Aorta (tissue), 5 donors: ENCODE results near the gene EMID1. TPM values are rescaled to one million over a fixed set of nuclear protein-coding genes. Genes with fewer than 3 reads are reported as not detected.

Experiments used
- ATAC-seq: fragments of 200-7000 bp; cut with Tn5 transposase; one replicate; pipeline ENCODE4 v1.9.1; 2022; ENCODE audit warnings: moderate library complexity; ENCODE audit not compliant: low FRiP score
- DNase-seq, 2 donors: peaks; one replicate each; pipeline ENCODE4 v3.0.0-alpha.2; 2020
- H3K27ac ChIP-seq, 2 donors: one replicate each; pipeline ENCODE4 v1.5.1; 2013; ENCODE audit warnings: low read length in 2 of 2, mild to moderate bottlenecking in 2 of 2, moderate library complexity in 2 of 2, control low read depth in 1 of 2, inconsistent platforms in 1 of 2, low read depth in 1 of 2
- H3K27me3 ChIP-seq, 2 donors: one replicate each; pipeline ENCODE4 v1.6.1; 2013; ENCODE audit warnings: control low read depth in 1 of 2, low read length in 1 of 2, mild to moderate bottlenecking in 1 of 2, moderate library complexity in 1 of 2; ENCODE audit not compliant: insufficient read depth in 2 of 2, control insufficient read depth in 1 of 2
- H3K36me3 ChIP-seq, 2 donors: one replicate each; pipeline ENCODE4 v1.6.1; 2013; ENCODE audit warnings: control low read depth in 1 of 2, low read length in 1 of 2, mild to moderate bottlenecking in 1 of 2; ENCODE audit not compliant: insufficient read depth in 2 of 2, control insufficient read depth in 1 of 2
- H3K4me1 ChIP-seq, 2 donors: one replicate each; pipeline ENCODE4 v1.6.1; 2013; ENCODE audit warnings: low read length in 2 of 2, control low read depth in 1 of 2, mild to moderate bottlenecking in 1 of 2, moderate library complexity in 1 of 2; ENCODE audit not compliant: insufficient read depth in 2 of 2, control insufficient read depth in 1 of 2
- H3K4me3 ChIP-seq, 2 donors: one replicate each; pipeline ENCODE4 v1.5.1; 2013; ENCODE audit warnings: low read length in 2 of 2, control low read depth in 1 of 2, mild to moderate bottlenecking in 1 of 2
- H3K9me3 ChIP-seq: one replicate; pipeline ENCODE4 v1.6.1; 2013; ENCODE audit warnings: mild to moderate bottlenecking, low read length; ENCODE audit not compliant: control insufficient read depth
- WGBS, 2 donors: extraction: QIAGEN DNeasy Blood & Tissue Kit; methylation state at CpG; one replicate each; pipeline ENCODE4 v1.1.7; 2013; 5-methylcytosine and 5-hydroxymethylcytosine counted together
- intact Hi-C, 2 donors: fragments of 100-400 bp; cut with DNase I; formaldehyde crosslinking; loops; one replicate each; pipeline versions ENCODE4 v1.14.2 to v1.15.0; 2022
- polyA plus RNA-seq, 2 donors: library from polyadenylated mRNA; stranded (reverse); fragments of 200-250 nt; gene quantifications; one replicate each; pipeline ENCODE4 v1.2.3, GENCODE V29; 2013
- total RNA-seq, 2 donors: library from RNA; stranded (reverse); fragmentation: NEBNext Ultra II Directional; extraction: Animal tissue kit (Norgen Biotek cat#: 25700); gene quantifications; one replicate each; pipeline ENCODE4 v1.2.1, GENCODE V29; 2021
- donor health status: healthy with polysubstance abuse.
- donor health status: Bipolar disorder and iron deficiency.
- donor health status: DM: no; HTN: no; CAD: no.
- donor health status: DM: no; HTN: no; CAD: no.
- donor health status: DM: yes; HTN: yes; CAD: no.

Gene EMID1
- total and polyA plus RNA-seq, 4 donors = 0.13 to 7.0 (median 0.95) TPM

DNA sequence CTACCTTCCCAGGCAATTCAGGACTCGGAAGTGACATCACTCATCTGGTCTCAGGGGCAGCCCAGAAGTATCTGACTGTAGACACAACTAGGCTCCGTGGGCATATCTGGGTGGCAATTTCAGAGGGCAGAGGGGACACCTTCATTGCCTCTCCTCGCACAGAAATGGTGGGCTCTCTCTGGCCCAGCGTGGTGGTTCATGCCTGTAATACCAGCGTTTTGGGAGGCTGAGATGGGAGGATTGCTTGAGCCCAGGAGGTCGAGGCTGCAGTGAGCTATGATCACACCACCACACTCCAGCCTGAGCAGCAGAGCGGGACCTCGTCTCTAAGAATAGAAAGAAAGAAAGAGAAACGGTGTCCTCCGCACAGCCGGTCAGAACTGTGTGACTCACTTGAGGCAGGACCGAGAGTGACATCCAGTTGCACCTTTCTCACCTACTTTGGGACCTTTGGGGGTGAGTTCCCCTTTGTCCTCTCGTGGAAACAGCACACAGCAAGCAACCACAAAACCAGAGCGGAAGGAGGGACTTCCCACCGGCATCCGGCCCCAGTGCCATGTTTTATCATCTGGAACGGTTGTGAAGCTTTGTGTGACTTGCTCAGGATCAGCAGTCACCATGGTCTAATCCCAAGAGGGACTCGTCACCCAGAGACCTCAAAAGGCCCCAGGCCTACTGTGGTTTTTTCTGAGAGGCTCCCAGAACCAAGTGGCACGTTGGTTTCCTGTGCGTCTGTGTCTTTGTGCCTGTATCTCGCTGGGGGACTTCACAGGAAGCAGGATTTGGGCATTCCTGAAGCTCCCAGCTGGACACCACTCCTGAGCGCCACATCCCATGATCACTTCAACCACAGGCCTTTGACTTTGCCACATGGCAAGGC, 38.4 kb upstream of the EMID1 start:
- Histone ChIP-seq H3K27me3 (no peaks in the 10 kb centered on the region), H3K9me3 (no peaks in the 10 kb centered on the region), H3K27ac (no peak overlapping the region), H3K4me1 (no peaks in the 10 kb centered on the region), H3K4me3 (no peak overlapping the region), H3K36me3 (no peaks in the 10 kb centered on the region)
- ATAC-seq = no peak
- intact Hi-C loops = no loop called here
- WGBS, 2 donors = 83 to 86% methylated on average over 22 of the region's 22 CpGs
- peak in 1 of 2 donors; percentile 61 for DNase-seq

DNA sequence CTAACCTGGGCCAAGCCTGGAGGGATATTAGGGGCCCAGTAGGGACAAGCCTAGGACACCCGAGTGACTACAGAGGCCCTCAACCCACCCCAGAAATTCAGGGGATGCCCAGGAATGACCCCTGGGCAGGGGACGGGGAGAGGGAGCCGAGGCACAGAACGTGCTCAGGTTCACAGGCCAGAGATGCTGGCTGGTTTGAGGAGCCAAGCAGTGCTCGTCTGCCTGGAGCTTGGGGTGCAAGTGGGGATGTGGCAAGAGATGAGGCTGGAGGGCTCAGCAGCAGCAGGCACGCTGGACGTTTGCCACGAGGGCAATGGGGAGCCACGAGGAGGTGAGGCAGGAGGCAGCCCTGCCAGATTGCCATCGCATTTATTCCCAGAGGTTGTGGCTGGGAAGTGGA, 34.0 kb upstream of the EMID1 start:
- DNase-seq (peak in 1 of 2 donors; percentile 46), ATAC-seq (no peak)
- H3K4me3 ChIP-seq = no peak overlapping the region
- H3K27me3 ChIP-seq = no peaks in the 10 kb centered on the region
- peaks cover under 1% of the 10 kb centered on the region for H3K9me3 ChIP-seq
- intact Hi-C loops = loop anchor here in 1 of 2 donors (10.0 kb wide), 1 partner anchor 1407 kb away; no protein-coding TSS in a partner anchor
- no peak overlapping the region for H3K27ac ChIP-seq
- H3K4me1 ChIP-seq = no peaks in the 10 kb centered on the region
- WGBS, 2 donors = 86% methylated on average over 10 of the region's 10 CpGs
- no peaks in the 10 kb centered on the region for H3K36me3 ChIP-seq

DNA sequence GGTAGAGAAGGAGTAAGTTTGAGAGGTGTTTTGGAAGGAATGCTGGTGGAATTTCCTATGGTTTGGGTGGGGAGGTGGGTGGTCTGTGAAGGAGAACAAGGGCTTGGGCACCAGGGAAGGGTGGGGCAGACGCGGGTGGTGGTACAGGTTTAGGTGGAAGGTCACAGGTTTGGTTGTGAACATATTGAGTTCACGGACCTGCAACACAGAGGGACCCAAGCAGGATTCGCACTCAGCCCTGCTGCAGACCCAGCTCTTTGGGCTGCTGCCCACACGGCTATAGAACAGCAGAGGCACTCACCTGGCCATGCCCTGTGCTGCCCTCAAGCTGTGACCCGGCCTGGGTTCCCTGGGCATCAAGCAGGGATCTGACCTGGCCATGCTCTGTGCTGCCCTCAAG, 33.5 kb upstream of the EMID1 start:
- no peak for DNase-seq
- no peak overlapping the region for H3K4me3 ChIP-seq
- no peak overlapping the region for H3K27ac ChIP-seq
- intact Hi-C loops = loop anchor here in 1 of 2 donors (10.0 kb wide), 1 partner anchor 1407 kb away; no protein-coding TSS in a partner anchor
- ATAC-seq = no peak
- 92% methylated on average over 6 of the region's 6 CpGs for WGBS, 2 donors
- no peaks in the 10 kb centered on the region for H3K4me1 ChIP-seq
- H3K36me3 ChIP-seq = no peaks in the 10 kb centered on the region
- no peaks in the 10 kb centered on the region for H3K27me3 ChIP-seq
- peaks cover 3% of the 10 kb centered on the region for H3K9me3 ChIP-seq

DNA sequence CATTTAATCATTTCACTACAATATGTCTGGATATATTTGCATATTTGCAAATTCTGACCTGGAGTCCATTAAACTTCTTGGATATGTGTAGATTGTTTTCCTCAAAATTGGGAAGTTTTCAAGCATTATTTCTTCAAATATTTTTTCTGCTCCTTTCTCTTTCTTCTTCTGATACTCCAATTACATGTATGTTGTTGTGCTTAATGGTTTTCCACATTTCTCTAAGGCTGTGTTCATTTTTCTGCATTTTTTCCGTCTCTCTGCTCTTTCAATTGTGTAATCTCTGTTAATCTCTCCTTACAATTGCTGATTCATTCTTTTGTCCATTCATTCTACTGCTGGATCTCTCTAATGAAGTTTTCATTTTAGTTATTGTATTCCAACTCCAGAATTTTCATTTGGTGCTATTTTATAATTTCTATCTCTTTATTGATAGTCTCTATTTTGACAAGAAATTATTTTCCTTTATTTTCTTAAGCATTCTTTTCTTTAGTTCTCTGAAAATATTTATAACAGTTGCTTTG, 30.3 kb upstream of the EMID1 start:
- 71 to 74% methylated on average over 1 of the region's 1 CpG for WGBS, 2 donors
- no peaks in the 10 kb centered on the region for H3K4me1 ChIP-seq
- no peak for DNase-seq
- H3K27me3 ChIP-seq = no peaks in the 10 kb centered on the region
- intact Hi-C loops = loop anchor here in 1 of 2 donors (10.0 kb wide), 1 partner anchor 1411 kb away; no protein-coding TSS in a partner anchor
- H3K4me3 ChIP-seq = no peak overlapping the region
- H3K36me3 ChIP-seq = no peaks in the 10 kb centered on the region
- H3K9me3 ChIP-seq = peaks cover 5% of the 10 kb centered on the region
- no peak for ATAC-seq
- H3K27ac ChIP-seq = no peak overlapping the region

DNA sequence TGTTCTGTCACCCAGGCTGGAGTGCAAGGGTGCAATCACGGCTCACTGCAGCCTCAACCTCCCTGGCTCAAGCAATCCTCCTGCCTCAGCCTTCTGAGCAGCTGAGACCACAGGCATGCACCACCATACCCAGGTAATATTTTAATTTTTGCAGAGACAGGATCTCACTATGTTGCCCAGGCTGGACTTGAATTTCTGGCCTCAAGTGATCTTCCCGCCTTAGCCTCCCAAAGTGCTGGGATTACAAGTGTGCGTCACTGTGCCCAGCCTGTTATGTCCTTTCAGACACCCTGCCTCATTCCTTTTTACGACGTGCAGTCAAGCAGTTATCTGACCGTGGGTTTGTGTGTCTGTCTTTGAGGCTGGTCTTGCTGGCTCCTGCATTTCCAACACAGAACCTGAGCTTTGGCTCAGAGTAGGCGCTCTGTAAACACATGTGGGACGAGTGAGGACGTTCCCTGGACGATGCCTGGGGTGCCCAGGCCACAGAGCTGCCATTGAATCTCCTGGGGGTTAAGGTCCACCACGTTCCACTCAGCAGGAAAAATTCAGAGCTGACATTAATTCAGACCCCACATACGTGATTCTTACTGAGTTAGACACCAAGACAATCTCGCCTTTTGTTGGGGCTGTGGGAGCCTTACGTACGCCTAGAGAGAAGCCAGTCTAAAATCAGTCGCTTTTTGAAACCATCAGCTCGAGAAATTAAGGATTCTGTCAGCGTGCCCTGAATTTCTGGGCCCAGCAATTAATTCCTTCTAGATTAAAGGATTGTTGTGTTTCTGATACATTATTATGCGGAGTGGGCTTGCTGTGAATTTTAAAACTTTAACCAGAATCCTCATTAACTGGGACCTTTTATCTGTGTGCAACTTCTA, 21.5 kb upstream of the EMID1 start:
- intact Hi-C loops = no loop called here
- Histone ChIP-seq H3K36me3 (no peaks in the 10 kb centered on the region), H3K27ac (no peak overlapping the region), H3K4me1 (no peaks in the 10 kb centered on the region), H3K4me3 (no peak overlapping the region), H3K9me3 (peaks cover 3% of the 10 kb centered on the region), H3K27me3 (no peaks in the 10 kb centered on the region)
- no peak for DNase-seq
- ATAC-seq = no peak
- 88 to 89% methylated on average over 19 of the region's 19 CpGs for WGBS, 2 donors

DNA sequence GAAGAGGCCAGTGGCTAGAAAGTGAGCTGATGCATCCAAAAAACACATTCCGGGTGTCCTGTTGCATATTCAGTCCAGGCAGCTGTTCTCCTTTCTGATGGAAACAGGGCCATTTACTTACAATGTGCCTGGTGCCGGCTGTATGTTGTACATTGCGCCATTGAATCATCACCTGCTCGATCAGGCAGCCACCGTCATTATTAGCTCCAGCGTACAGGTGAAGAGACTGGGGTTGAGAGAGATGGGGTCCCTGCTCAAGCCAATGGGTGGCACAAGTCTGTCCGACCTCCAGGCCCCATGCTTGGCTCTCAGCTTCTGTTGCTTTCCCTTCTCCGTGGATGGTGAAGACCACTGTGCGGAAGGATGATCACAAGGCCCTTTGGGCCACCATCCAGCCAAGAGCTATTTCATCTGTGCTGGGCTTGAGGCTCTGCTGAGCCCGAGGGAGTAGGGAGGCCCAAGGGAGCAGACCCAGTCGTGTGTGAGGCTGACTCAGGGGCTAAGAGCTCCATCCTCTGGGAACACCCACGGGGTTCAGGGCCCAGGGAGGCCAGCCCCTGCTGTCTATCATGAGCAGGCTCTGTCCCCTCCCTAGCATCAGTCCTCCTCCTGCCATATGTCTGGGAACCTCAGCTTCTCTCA, 20.7 kb upstream of the EMID1 start:
- Histone ChIP-seq H3K9me3 (peaks cover 3% of the 10 kb centered on the region), H3K36me3 (no peaks in the 10 kb centered on the region), H3K27me3 (no peaks in the 10 kb centered on the region), H3K4me1 (no peaks in the 10 kb centered on the region), H3K27ac (no peak overlapping the region), H3K4me3 (no peak overlapping the region)
- 80 to 82% methylated on average over 12 of the region's 12 CpGs for WGBS, 2 donors
- no peak for ATAC-seq
- intact Hi-C loops = no loop called here
- peak in 1 of 2 donors; percentile 21 for DNase-seq

DNA sequence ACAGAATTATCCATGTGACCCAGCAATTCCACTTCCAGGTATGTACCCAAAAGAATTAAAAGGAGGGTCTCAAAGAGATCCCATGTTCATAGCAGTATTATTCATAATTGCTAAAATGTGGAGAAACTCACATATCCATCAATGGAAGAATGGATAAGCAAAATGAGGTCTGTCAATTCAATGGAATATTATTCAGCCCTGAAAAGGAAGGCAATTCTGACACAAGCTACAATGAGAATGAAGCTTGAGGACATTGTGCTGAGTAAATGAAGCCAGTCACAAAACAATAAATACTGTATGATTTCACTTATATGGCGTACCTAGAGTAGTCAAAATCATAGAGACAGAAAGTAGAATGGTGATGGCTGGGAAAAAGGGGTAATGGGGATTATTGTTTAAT, 19.4 kb upstream of the EMID1 start:
- intact Hi-C loops = no loop called here
- Histone ChIP-seq H3K36me3 (no peaks in the 10 kb centered on the region), H3K27me3 (no peaks in the 10 kb centered on the region), H3K4me1 (no peaks in the 10 kb centered on the region), H3K9me3 (no peaks in the 10 kb centered on the region), H3K4me3 (no peak overlapping the region), H3K27ac (no peak overlapping the region)
- ATAC-seq (no peak), DNase-seq (no peak)
- 93 to 100% methylated on average over 1 of the region's 1 CpG for WGBS, 2 donors

DNA sequence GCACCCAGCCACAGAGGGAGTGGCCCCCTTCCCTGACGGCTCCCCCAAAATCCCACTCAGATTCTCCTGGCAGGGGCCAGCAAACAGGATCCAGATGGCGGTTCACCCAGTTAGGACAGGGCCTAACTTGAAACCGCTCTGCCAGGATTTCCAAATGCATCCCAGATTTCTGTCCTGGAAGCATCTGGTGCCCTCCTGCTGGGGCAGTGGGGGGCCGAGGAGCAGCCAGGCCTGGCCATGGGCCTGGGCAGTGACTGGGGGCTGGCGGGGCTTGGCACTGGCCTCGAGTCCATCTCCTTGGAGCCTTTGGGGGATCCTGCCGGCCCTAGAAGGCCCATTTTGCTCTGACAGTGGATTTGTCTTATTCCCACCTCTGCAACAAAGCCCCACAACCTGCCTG, 17.9 kb upstream of the EMID1 start:
- H3K9me3 ChIP-seq = no peaks in the 10 kb centered on the region
- DNase-seq (peak in 1 of 2 donors; percentile 27), ATAC-seq (no peak)
- H3K4me3 ChIP-seq = no peak overlapping the region
- 79 to 83% methylated on average over 7 of the region's 7 CpGs for WGBS, 2 donors
- H3K36me3 ChIP-seq = no peaks in the 10 kb centered on the region
- no peaks in the 10 kb centered on the region for H3K27me3 ChIP-seq
- no peak overlapping the region for H3K27ac ChIP-seq
- intact Hi-C loops = no loop called here
- no peaks in the 10 kb centered on the region for H3K4me1 ChIP-seq
